Measurements from ENCODE around the gene RHEX.

The RHEX gene

GRCh38 chr1:206006946-206007345 is 46.0 kb upstream of the RHEX start:
- no peak for TF ChIP-seq FOXP2 (optimal IDR thresholded peaks at IDR 0.05; ENCODE audit: borderline replicate concordance, extremely low read depth, extremely low read length, insufficient read depth)
- TF ChIP-seq TAF1 (IDR thresholded peaks at IDR 0.05; ENCODE audit: borderline replicate concordance, insufficient read depth, low read length) = no peak
- no peak for TF ChIP-seq SIN3A (IDR thresholded peaks at IDR 0.05; ENCODE audit: borderline replicate concordance, insufficient read depth, low read length)

- TF ChIP-seq FOXP2 (optimal IDR thresholded peaks at IDR 0.05; ENCODE audit: borderline replicate concordance, extremely low read depth, extremely low read length, insufficient read depth) (no peak), TAF1 (IDR thresholded peaks at IDR 0.05; ENCODE audit: borderline replicate concordance, insufficient read depth, low read length) (no peak), POLR2AphosphoS5 (IDR thresholded peaks at IDR 0.05; ENCODE audit: low read depth, low read length) (no peak), SIN3A (IDR thresholded peaks at IDR 0.05; ENCODE audit: borderline replicate concordance, insufficient read depth, low read length) (no peak)
- TF ChIP-seq, protein P1, sequence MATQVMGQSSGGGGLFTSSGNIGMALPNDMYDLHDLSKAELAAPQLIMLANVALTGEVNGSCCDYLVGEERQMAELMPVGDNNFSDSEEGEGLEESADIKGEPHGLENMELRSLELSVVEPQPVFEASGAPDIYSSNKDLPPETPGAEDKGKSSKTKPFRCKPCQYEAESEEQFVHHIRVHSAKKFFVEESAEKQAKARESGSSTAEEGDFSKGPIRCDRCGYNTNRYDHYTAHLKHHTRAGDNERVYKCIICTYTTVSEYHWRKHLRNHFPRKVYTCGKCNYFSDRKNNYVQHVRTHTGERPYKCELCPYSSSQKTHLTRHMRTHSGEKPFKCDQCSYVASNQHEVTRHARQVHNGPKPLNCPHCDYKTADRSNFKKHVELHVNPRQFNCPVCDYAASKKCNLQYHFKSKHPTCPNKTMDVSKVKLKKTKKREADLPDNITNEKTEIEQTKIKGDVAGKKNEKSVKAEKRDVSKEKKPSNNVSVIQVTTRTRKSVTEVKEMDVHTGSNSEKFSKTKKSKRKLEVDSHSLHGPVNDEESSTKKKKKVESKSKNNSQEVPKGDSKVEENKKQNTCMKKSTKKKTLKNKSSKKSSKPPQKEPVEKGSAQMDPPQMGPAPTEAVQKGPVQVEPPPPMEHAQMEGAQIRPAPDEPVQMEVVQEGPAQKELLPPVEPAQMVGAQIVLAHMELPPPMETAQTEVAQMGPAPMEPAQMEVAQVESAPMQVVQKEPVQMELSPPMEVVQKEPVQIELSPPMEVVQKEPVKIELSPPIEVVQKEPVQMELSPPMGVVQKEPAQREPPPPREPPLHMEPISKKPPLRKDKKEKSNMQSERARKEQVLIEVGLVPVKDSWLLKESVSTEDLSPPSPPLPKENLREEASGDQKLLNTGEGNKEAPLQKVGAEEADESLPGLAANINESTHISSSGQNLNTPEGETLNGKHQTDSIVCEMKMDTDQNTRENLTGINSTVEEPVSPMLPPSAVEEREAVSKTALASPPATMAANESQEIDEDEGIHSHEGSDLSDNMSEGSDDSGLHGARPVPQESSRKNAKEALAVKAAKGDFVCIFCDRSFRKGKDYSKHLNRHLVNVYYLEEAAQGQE (IDR thresholded peaks at IDR 0.05; ENCODE audit: insufficient read depth in 1 of 2, low read depth in 2 of 2, low read length in 2 of 2) = no peak
Measured at GRCh38 chr1:206010060-206010459, 42.9 kb upstream of the RHEX start.

DNA sequence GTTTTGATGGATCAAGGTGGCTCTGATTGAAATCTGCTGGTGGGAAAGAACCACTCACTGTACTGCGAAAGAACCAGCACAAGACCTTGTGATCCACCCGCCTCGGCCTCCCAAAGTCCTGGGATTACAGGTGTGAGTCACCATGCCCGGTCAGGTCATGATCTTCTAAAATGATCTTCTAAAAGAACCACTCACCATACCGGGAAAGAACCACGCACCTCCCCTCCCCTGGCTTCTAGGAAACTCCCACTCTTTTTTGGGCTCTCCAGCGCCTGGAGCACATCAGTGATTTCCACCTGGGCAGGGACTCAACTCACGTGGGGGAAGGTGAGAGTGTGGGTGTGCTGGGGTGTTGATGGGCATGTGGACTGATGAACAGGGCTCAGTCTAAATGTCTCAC is 41.9 kb upstream of the RHEX start:
- TF ChIP-seq POLR2AphosphoS5 (IDR thresholded peaks at IDR 0.05; ENCODE audit: low read depth, low read length) = no peak
- TF ChIP-seq SIN3A (IDR thresholded peaks at IDR 0.05; ENCODE audit: borderline replicate concordance, insufficient read depth, low read length) = no peak
- no peak for TF ChIP-seq FOXP2 (optimal IDR thresholded peaks at IDR 0.05; ENCODE audit: borderline replicate concordance, extremely low read depth, extremely low read length, insufficient read depth)
- no peak for TF ChIP-seq TAF1 (IDR thresholded peaks at IDR 0.05; ENCODE audit: borderline replicate concordance, insufficient read depth, low read length)
- TF ChIP-seq, protein P1 (IDR thresholded peaks at IDR 0.05; ENCODE audit: insufficient read depth in 1 of 2, low read depth in 2 of 2, low read length in 2 of 2) = no peak

DNA sequence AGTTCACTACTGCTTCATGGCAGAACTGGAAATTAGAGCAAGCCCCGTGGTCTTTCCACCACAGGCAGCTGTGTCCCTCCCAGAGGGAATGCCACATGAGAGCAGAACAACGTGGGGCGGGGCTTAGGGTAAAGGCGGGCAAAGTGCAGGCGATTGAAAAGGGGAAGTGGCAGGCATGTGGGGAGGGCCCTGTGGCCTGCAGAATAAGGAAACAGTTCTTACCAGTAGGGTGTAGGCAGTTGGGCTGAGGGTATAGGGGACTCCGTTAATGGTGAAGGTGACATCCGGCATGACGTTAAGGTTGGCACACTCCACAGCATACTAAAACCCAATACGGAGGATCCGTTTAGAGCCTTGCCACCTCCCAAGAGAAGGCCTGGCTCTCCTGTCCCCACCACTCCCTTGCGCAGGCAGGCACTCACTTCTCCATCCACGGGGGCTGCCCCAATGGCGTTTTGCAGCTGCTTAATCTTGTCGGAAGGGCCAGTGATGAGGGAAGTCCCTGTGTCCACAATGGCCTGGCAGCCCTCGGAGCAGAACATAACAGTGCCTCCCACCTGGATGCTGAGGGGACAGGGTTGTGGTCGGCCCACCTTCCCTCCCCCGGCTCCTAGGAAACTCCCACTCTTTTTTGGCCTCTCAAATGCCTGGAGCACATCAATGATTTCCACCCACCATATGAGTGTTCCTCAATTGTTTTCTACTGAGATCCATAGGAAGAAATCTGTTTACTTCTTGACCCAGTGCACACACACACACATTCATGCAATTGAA is 40.7 kb upstream of the RHEX start:
- TF ChIP-seq TAF1 (IDR thresholded peaks at IDR 0.05; ENCODE audit: borderline replicate concordance, insufficient read depth, low read length) (no peak), SIN3A (IDR thresholded peaks at IDR 0.05; ENCODE audit: borderline replicate concordance, insufficient read depth, low read length) (no peak), POLR2AphosphoS5 (IDR thresholded peaks at IDR 0.05; ENCODE audit: low read depth, low read length) (no peak), FOXP2 (optimal IDR thresholded peaks at IDR 0.05; ENCODE audit: borderline replicate concordance, extremely low read depth, extremely low read length, insufficient read depth) (no peak)
- TF ChIP-seq, protein P1 (IDR thresholded peaks at IDR 0.05; ENCODE audit: insufficient read depth in 1 of 2, low read depth in 2 of 2, low read length in 2 of 2) = no peak

- no peak for TF ChIP-seq SIN3A (IDR thresholded peaks at IDR 0.05; ENCODE audit: borderline replicate concordance, insufficient read depth, low read length)
- no peak for TF ChIP-seq TAF1 (IDR thresholded peaks at IDR 0.05; ENCODE audit: borderline replicate concordance, insufficient read depth, low read length)
Measured at GRCh38 chr1:206013026-206013795, 39.8 kb upstream of the RHEX start.

GRCh38 chr1:206014601-206015000 is 38.4 kb upstream of the RHEX start:
- TF ChIP-seq FOXP2 (optimal IDR thresholded peaks at IDR 0.05; ENCODE audit: borderline replicate concordance, extremely low read depth, extremely low read length, insufficient read depth) (no peak), SIN3A (IDR thresholded peaks at IDR 0.05; ENCODE audit: borderline replicate concordance, insufficient read depth, low read length) (no peak), POLR2AphosphoS5 (IDR thresholded peaks at IDR 0.05; ENCODE audit: low read depth, low read length) (no peak), TAF1 (IDR thresholded peaks at IDR 0.05; ENCODE audit: borderline replicate concordance, insufficient read depth, low read length) (no peak)
- TF ChIP-seq, protein P1 (IDR thresholded peaks at IDR 0.05; ENCODE audit: insufficient read depth in 1 of 2, low read depth in 2 of 2, low read length in 2 of 2) = no peak
